Smooth muscle cell (in vitro differentiated cells): ENCODE results near the gene ZRANB3. TPM values are rescaled to one million over a fixed set of nuclear protein-coding genes. Genes with fewer than 3 reads are reported as not detected.
"Not testable (repeated sequence)": the region's sequence is repeated elsewhere in the genome, so short reads cannot be mapped to it uniquely, and the experiment has no call there.

Experiments used
- DNase-seq: peaks from one replicate; lab custom pipeline; 2025; ENCODE audit not compliant: unreplicated experiment; lab: John Stamatoyannopoulos, UW
- H2AFZ ChIP-seq: fragments of 200-600 bp; sonication (generic); 2 replicates; pipeline ENCODE4 v1.6.0; 2016; ENCODE audit warnings: antibody characterized with exemption, low read depth, mild to moderate bottlenecking
- H3F3A ChIP-seq: fragments of 200-600 bp; sonication (generic); 2 replicates; pipeline ENCODE4 v1.6.0; 2017; ENCODE audit warnings: antibody characterized with exemption, low read depth
- H3K27ac ChIP-seq: fragments of 200-600 bp; sonication (generic); 2 replicates; pipeline ENCODE4 v1.5.1; 2016; ENCODE audit warnings: low read depth, mild to moderate bottlenecking
- H3K27me3 ChIP-seq: fragments of 200-600 bp; sonication (generic); 2 replicates; pipeline ENCODE4 v1.6.1; 2016; ENCODE audit warnings: low read depth, mild to moderate bottlenecking
- H3K36me3 ChIP-seq: fragments of 200-600 bp; sonication (generic); 2 replicates; pipeline ENCODE4 v1.5.1; 2016; ENCODE audit warnings: low read depth
- H3K4me1 ChIP-seq: fragments of 200-600 bp; sonication (generic); 2 replicates; pipeline ENCODE4 v1.5.1; 2016; ENCODE audit warnings: low read depth
- H3K4me2 ChIP-seq: fragments of 200-600 bp; sonication (generic); 2 replicates; pipeline ENCODE4 v1.6.0; 2016; ENCODE audit warnings: mild to moderate bottlenecking
- H3K4me3 ChIP-seq: fragments of 200-600 bp; sonication (generic); 2 replicates; pipeline ENCODE4 v1.5.1; 2016; ENCODE audit warnings: mild to moderate bottlenecking
- H3K79me2 ChIP-seq: fragments of 200-600 bp; sonication (generic); 2 replicates; pipeline ENCODE4 v1.6.0; 2016; ENCODE audit warnings: low read depth, mild to moderate bottlenecking
- H3K9ac ChIP-seq: fragments of 200-600 bp; sonication (generic); 2 replicates; pipeline ENCODE4 v1.6.0; 2016; ENCODE audit warnings: low read depth
- H3K9me3 ChIP-seq: fragments of 200-600 bp; sonication (generic); replicated peaks from 2 replicates; pipeline ENCODE4 v1.5.1; 2016; ENCODE audit warnings: low read depth
- H4K20me1 ChIP-seq: fragments of 200-600 bp; sonication (generic); 2 replicates; pipeline ENCODE4 v1.6.0; 2016; ENCODE audit warnings: low read depth
- WGBS: methylation state at CpG from one replicate; pipeline ENCODE4 v1.1.7; 2016; ENCODE audit warnings: low lambda C conversion rate; 5-methylcytosine and 5-hydroxymethylcytosine counted together
- polyA plus RNA-seq: library from polyadenylated mRNA; unstranded; fragments of >200 nt; fragmentation: Nextera tagmentation; extraction: Ambion mirVana; gene quantifications from 2 replicates; pipeline ENCODE4 v1.2.1, GENCODE V29; 2016
- total RNA-seq: library from RNA; depleted of rRNA; stranded (reverse); fragments of >200 nt; gene quantifications from 2 replicates; pipeline ENCODE4 v1.2.3, GENCODE V29; 2014
- TF ChIP-seq, protein P1 (sequence below): fragments of 200-600 bp; sonication (generic); IDR thresholded peaks from 2 replicates; pipeline ENCODE4 v1.5.1; 2017; ENCODE audit warnings: borderline replicate concordance, mild to moderate bottlenecking, antibody characterized with exemption; ENCODE audit not compliant: insufficient read depth, poor library complexity, severe bottlenecking

Gene ZRANB3
- total and polyA plus RNA-seq, 2 experiments from 2014 or later: 1.9 to 4.1 TPM

GRCh38 chr2:135525786-135526185, 5.2 kb downstream of the ZRANB3 start:
- no peaks in the 10 kb centered on the region for H3K27me3 ChIP-seq
- no peak overlapping the region for H3K9ac ChIP-seq
- DNase-seq: no peak
- TF ChIP-seq, protein P1, sequence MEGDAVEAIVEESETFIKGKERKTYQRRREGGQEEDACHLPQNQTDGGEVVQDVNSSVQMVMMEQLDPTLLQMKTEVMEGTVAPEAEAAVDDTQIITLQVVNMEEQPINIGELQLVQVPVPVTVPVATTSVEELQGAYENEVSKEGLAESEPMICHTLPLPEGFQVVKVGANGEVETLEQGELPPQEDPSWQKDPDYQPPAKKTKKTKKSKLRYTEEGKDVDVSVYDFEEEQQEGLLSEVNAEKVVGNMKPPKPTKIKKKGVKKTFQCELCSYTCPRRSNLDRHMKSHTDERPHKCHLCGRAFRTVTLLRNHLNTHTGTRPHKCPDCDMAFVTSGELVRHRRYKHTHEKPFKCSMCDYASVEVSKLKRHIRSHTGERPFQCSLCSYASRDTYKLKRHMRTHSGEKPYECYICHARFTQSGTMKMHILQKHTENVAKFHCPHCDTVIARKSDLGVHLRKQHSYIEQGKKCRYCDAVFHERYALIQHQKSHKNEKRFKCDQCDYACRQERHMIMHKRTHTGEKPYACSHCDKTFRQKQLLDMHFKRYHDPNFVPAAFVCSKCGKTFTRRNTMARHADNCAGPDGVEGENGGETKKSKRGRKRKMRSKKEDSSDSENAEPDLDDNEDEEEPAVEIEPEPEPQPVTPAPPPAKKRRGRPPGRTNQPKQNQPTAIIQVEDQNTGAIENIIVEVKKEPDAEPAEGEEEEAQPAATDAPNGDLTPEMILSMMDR: no peak
- H3K4me2 ChIP-seq: no peak overlapping the region
- no peaks in the 10 kb centered on the region for H3F3A ChIP-seq
- 88% methylated on average over 1 of the region's 1 CpG for WGBS
- no peaks in the 10 kb centered on the region for H3K9me3 ChIP-seq
- H3K4me1 ChIP-seq: no peaks in the 10 kb centered on the region
- peaks cover 5% of the 10 kb centered on the region for H3K36me3 ChIP-seq
- H4K20me1 ChIP-seq: no peaks in the 10 kb centered on the region
- no peak overlapping the region for H3K4me3 ChIP-seq
- peaks cover 16% of the 10 kb centered on the region for H3K79me2 ChIP-seq
- H2AFZ ChIP-seq: no peak overlapping the region
- no peak overlapping the region for H3K27ac ChIP-seq

DNA sequence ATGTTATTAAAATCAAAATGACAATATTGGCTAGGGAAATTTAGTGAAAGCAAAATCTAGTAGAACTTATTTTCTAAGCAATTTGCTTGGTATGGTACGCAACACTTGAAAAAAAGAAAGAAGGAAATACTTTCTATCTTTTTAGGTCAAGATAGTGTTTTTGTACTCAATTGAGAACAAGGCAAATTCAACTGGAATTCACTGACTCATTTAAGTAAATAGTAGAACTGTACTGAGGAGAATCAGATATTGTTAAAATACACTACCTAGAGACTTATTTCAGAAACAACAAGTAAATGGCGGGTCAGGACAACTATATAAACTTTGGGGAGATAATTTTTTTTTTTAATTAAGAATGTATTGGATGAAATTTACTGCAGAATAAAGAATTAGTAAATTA, 18.9 kb downstream of the ZRANB3 start:
- WGBS: 98% methylated on average over 2 of the region's 2 CpGs
- H3K4me2 ChIP-seq: no peak overlapping the region
- H3F3A ChIP-seq: no peaks in the 10 kb centered on the region
- H3K9me3 ChIP-seq: peaks cover 5% of the 10 kb centered on the region
- TF ChIP-seq, protein P1: no peak
- H3K27ac ChIP-seq: no peak overlapping the region
- no peaks in the 10 kb centered on the region for H3K79me2 ChIP-seq
- H3K27me3 ChIP-seq: no peaks in the 10 kb centered on the region
- no peaks in the 10 kb centered on the region for H3K36me3 ChIP-seq
- no peaks in the 10 kb centered on the region for H3K4me1 ChIP-seq
- no peaks in the 10 kb centered on the region for H4K20me1 ChIP-seq
- no peak overlapping the region for H3K4me3 ChIP-seq
- DNase-seq: no peak
- no peak overlapping the region for H2AFZ ChIP-seq
- H3K9ac ChIP-seq: no peak overlapping the region

DNA sequence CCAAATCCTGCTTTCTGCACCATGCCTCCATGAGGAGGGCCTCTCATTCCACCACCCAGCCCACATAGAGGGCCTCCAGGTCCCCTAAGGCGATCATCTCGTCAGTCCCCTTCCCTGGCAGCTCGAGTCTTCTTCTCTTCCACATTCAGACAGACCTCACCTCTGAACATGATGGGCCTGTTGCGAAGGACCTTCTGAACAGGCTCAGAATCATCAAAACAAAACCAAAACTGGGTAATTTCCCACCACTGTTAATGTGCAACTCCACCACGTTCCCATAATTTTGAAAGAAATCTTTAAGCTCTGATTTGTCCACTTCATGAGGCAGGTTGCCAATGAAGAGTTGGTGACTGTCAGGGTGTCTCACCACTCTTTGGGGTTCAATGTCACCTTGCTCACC, 20.4 kb downstream of the ZRANB3 start:
- Histone ChIP-seq H4K20me1 (no peaks in the 10 kb centered on the region), H3K4me3 (no peak overlapping the region), H3K4me2 (no peak overlapping the region), H3K4me1 (no peaks in the 10 kb centered on the region), H2AFZ (no peak overlapping the region), H3K27me3 (no peaks in the 10 kb centered on the region), H3F3A (no peaks in the 10 kb centered on the region), H3K79me2 (no peaks in the 10 kb centered on the region), H3K36me3 (no peaks in the 10 kb centered on the region), H3K9ac (no peak overlapping the region), H3K9me3 (peaks cover 5% of the 10 kb centered on the region), H3K27ac (no peak overlapping the region)
- TF ChIP-seq, protein P1: no peak
- 100% methylated on average over 5 of the region's 5 CpGs for WGBS
- no peak for DNase-seq

DNA sequence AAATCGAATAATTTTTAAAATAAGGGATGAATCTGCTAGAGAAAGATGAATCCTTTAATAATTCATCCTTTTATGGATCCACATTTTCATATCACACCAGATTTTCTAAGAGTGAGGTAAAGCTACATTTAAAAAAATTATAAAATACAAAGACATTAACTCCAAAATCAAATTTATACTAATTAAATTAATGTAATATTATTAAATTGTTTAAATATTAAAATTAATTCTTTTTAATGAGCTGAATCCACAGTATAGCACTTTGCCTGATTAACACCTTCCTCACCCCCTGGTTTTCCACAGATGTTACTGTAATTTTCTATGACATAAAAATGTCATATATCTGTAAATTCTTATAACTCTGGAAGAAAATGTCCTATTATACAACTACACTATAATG, 26.2 kb downstream of the ZRANB3 start:
- Histone ChIP-seq H3K4me3 (no peak overlapping the region), H3K79me2 (no peaks in the 10 kb centered on the region), H3K36me3 (peaks cover 7% of the 10 kb centered on the region), H2AFZ (no peak overlapping the region), H3K4me2 (no peak overlapping the region), H4K20me1 (no peaks in the 10 kb centered on the region), H3F3A (no peaks in the 10 kb centered on the region), H3K9me3 (peaks cover 3% of the 10 kb centered on the region), H3K27ac (no peak overlapping the region), H3K9ac (no peak overlapping the region), H3K4me1 (no peaks in the 10 kb centered on the region), H3K27me3 (no peaks in the 10 kb centered on the region)
- 91% methylated on average over 1 of the region's 1 CpG for WGBS
- TF ChIP-seq, protein P1: no peak
- DNase-seq: no peak

GRCh38 chr2:135498588-135498987, 32.4 kb downstream of the ZRANB3 start:
- H3K27me3 ChIP-seq, H2AFZ ChIP-seq, H3K4me2 ChIP-seq, H4K20me1 ChIP-seq, H3K4me1 ChIP-seq, H3F3A ChIP-seq, H3K79me2 ChIP-seq, H3K9me3 ChIP-seq, H3K27ac ChIP-seq, H3K4me3 ChIP-seq, H3K36me3 ChIP-seq, H3K9ac ChIP-seq, DNase-seq: not testable (repeated sequence)
- 95% methylated on average over 7 of the region's 7 CpGs for WGBS
